Vagina (tissue), 2 donors: Measurements from ENCODE around the gene PTPRA.

Experiments used
- POLR2A ChIP-seq, 2 donors: fragments of 450-650 bp; IDR thresholded peaks; one replicate each; pipeline ENCODE4 v1.6.1; 2017; ENCODE audit warnings: antibody characterized with exemption in 2 of 2, mild to moderate bottlenecking in 2 of 2, moderate library complexity in 2 of 2
- TF ChIP-seq, protein P1 (sequence below), 3 experiments: fragments of 450-650 bp in 2 of 3; fragments of 200-600 bp in 1 of 3; sonication (generic) in 1 of 3; IDR thresholded peaks; one replicate each; pipeline ENCODE4 v1.5.1; 2017 to 2019; ENCODE audit warnings: antibody characterized with exemption in 3 of 3, mild to moderate bottlenecking in 2 of 3, moderate library complexity in 2 of 3

DNA sequence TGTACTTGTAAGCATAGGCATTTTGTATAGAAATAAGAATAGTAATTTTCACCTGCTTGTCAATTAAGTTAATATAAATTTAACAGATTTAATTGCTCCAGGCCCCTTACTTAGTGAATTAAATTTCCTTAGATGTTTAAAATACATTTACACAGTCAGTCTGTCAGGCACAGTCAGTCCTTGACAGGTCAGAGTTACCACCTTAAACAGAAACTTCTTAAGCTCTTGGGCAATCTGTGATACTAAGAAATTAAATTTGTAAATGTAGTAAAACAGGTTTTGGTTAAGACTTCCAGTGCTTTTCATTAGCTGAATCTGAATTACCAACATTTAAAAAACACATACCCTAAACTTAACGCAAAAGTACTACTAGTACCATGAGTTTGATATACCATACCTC, 15.9 kb downstream of the PTPRA start:
- TF ChIP-seq, protein P1, sequence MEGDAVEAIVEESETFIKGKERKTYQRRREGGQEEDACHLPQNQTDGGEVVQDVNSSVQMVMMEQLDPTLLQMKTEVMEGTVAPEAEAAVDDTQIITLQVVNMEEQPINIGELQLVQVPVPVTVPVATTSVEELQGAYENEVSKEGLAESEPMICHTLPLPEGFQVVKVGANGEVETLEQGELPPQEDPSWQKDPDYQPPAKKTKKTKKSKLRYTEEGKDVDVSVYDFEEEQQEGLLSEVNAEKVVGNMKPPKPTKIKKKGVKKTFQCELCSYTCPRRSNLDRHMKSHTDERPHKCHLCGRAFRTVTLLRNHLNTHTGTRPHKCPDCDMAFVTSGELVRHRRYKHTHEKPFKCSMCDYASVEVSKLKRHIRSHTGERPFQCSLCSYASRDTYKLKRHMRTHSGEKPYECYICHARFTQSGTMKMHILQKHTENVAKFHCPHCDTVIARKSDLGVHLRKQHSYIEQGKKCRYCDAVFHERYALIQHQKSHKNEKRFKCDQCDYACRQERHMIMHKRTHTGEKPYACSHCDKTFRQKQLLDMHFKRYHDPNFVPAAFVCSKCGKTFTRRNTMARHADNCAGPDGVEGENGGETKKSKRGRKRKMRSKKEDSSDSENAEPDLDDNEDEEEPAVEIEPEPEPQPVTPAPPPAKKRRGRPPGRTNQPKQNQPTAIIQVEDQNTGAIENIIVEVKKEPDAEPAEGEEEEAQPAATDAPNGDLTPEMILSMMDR (IDR thresholded peaks at IDR 0.05) = no peak
- TF ChIP-seq POLR2A (IDR thresholded peaks at IDR 0.05) = no peak
